ENCODE data around the gene ATP11B.

ATP11B gene

GRCh38 chr3:182792901-182793662 is at the start of gene ATP11B:
ATP11B (plus strand) TSS chr3:182793504; CDS start chr3:182793760, 256 bp downstream.
- peak; percentile 71 for DNase-seq (ENCODE audit: low spot score)

GRCh38 chr3:182746959-182747358 is 46.3 kb upstream of the ATP11B start:
- no peak for DNase-seq (ENCODE audit: low spot score)

DNA sequence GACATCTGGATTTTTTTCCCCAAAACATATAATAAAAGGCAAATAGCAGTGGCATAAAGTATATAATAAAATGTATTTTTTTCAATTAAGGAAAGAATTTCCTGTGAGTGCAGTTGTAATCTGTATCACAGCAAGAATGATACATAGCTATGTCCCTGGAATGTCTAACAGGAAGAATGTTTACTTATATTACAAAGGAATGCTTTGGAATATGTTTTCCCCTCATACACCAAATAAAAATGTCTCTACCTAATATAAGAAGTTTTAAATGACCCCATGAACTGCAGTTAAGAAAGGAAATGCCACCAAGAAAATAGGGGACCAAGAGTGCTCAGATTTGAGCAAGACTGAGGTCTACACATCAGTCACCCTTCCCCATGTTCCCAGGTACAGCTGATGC is 38.0 kb upstream of the ATP11B start:
- DNase-seq (ENCODE audit: low spot score) = no peak

DNA sequence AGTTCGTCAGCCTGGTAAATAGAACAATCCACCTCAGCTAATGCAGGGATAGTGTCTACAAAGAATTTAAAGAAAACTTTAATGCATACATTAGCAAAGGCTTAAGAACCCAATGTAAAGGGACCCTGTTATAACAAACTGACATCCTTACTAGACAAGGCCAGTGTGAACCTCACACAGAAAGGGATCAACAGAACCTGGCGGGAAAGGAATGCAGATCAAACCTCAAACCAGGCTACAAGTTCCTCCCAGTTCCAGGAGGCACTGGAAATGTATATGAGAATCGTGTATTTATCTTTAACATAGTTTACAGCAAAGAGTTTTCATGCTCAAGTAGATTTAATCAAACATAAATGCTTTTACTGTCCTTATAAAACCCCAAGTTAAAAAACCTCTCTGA is 37.6 kb upstream of the ATP11B start:
- no peak for DNase-seq (ENCODE audit: low spot score)

DNA sequence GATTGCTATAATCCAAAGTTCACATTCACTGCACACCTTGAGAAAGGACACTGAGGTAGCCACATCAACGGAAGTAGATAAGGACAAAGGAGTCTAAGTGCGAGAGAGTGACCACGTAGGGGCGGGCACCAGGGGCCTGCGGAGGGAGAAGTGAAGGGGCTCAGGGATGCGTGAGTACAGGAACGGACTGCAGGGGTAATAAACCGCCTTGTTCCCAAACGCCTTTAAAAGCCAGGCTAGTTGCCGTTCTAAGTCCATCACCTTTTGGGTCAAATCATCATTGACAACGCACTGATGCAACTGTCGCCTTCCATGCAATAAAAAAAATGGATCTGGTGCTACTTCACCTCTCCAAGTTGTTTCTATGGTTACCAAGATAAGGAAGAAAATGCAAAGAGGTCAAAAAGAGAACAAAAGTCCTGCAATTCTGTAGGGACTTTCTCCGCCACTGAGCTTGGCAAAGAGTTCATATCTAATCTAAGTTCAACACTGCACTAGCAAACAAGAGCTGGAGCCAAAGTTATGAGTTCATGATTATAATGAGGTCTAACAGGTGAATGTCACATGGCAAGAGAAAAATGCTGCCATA is 32.6 kb upstream of the ATP11B start:
- DNase-seq (ENCODE audit: low spot score) = no peak

DNA sequence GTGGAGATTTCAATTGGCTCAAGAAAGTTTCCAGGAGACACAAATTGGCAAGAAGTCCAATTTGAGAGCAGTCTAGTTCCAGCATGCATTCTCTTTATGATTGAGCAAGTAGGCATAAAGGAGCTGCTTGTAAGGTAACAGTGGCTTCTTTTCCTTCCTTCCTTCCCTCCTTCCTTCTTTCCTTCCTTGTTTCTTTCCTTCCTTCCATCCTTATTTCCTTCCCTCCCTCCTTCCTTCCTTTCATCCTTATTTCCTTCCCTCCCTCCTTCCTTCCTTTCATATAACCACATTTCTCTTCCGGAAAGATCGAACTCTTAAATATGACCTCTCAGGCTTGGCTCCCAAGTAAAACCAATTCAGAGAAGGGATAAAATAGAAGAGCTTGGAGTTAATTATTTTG is 29.4 kb upstream of the ATP11B start:
- DNase-seq (ENCODE audit: low spot score) = no peak

DNA sequence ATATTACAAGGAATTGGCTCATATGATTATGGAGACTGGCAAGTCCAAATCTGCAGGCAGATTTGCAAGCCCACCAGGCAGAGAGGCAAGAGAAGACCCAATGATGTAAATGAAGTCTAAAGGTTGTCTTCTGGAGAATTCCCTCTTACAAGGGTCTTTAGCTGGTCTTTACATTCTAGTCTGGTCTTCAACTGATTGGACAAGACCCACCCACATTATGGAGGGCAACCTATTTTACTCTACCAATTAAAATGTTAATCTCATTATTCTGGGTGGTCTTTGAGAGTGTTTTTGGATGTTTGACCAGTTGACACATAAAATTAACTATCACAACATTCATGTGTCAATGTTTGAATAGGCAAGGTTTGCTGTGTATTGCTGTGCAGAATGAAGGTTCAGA is 28.0 kb upstream of the ATP11B start:
- DNase-seq (ENCODE audit: low spot score) = no peak

- DNase-seq (ENCODE audit: low spot score) = no peak
Measured at GRCh38 chr3:182766099-182766498, 27.2 kb upstream of the ATP11B start.

- DNase-seq (ENCODE audit: low spot score) = no peak
Measured at GRCh38 chr3:182768413-182768812, 24.9 kb upstream of the ATP11B start.

DNA sequence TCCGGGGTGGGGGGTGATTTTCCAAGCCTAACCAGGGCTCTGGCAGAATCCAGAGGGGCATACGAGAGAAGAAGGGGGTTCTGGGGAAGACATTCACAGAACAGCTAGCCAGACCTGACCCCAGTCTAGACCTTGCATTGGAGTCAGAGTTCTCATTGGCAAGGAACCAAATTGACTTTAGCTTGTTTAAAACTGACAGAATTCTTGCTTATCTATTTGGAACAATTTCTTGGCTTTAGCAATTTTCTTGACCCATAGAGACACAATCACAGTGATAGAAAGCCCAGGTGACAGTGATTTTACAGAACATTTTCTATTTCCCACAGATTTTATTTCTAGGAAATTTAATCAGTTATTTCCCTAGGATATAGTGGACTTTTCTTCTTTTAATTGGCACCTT is 23.6 kb upstream of the ATP11B start:
- DNase-seq (ENCODE audit: low spot score) = no peak

GRCh38 chr3:182782149-182782548 is 11.2 kb upstream of the ATP11B start:
- DNase-seq (ENCODE audit: low spot score) = no peak

DNA sequence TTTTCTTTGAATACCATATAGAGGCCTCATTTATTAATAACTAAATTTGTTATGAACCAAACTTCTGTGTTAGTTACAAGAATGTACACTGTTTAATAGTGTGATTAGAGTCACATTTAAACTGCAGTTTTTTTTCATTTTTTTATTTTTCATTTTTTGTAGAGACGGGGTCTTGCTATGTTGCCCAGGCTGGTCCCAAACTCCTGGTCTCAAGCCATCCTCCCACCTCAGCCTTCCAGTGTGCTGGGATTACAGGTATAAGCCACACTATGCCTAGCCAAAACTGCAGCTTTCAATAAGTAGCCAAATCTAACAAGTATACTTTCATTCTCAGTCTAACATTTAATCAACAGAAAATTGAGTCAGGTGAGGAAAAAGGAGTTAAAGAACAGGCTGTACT is 10.2 kb upstream of the ATP11B start:
- no peak for DNase-seq (ENCODE audit: low spot score)

GRCh38 chr3:182784542-182784941 is 8.8 kb upstream of the ATP11B start:
- DNase-seq (ENCODE audit: low spot score) = no peak

GRCh38 chr3:182785142-182785541 is 8.2 kb upstream of the ATP11B start:
- no peak for DNase-seq (ENCODE audit: low spot score)

- no peak for DNase-seq (ENCODE audit: low spot score)
Measured at GRCh38 chr3:182785756-182786155, 7.5 kb upstream of the ATP11B start.

DNA sequence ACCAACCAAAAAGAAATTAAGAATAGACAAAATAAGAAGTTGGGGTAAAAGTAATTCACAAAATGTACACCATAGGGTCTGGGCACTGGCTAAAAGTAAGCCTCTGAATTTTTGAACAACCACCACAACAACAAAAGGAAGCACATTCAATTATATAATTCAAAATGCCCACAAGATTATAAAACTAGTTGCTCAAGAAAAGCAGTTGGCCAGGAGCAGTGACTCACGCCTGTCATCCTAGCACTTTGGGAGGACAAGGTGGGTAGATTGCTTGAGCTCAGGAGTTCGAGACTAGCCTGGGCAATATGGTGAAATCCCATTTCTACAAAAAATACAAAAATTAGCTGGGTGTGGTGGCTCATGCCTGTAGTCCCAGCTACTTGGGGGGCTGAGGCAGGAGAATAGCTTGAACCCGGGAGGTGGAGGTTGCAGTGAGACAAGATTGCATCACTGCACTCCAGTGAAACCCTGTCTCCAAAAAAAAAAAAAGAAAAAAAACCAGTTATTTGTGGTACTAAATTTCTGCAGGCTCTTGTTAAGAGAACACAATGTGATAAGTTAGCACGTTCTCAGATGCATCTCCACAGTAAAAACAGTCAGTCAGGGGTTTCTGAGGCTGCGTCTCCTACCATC is 6.6 kb upstream of the ATP11B start:
- no peak for DNase-seq (ENCODE audit: low spot score)

DNA sequence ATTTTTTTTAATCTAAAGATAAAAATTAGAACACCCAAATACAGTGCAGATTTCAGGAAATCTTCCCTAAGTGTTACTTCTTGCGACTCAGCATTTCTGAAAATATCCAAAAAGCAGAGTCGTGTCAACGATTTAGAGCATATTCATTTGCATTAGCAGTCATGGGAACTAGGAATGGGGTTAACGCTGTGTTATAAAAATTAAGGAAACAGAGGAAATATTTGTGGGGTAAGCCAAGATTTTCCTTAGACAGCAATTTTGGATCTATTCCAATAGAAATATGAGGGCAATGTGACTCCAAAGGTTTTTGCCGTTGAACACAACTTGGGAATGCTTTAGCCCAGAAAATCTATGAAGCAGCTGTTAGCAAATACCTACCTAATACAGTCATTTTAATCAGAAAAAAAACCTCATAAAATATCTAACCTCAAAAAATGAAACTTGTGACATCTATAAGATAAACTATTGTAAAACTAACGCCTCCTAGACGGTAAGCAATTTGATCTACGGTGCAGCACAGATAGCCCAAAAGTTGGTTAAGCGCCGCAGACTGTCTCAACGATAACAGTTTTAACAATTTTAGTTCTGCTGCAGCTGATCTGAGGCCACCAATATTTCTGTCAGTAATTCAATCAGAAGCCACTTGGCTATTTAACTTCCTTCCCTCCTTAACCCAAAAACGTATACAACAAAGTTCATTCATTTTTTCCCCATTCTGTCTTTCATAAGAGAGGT is 5.8 kb upstream of the ATP11B start:
- DNase-seq (ENCODE audit: low spot score) = no peak

GRCh38 chr3:182789371-182789770 is 3.9 kb upstream of the ATP11B start:
- no peak for DNase-seq (ENCODE audit: low spot score)

GRCh38 chr3:182790612-182791011 is 2.7 kb upstream of the ATP11B start:
- DNase-seq (ENCODE audit: low spot score) = no peak

DNA sequence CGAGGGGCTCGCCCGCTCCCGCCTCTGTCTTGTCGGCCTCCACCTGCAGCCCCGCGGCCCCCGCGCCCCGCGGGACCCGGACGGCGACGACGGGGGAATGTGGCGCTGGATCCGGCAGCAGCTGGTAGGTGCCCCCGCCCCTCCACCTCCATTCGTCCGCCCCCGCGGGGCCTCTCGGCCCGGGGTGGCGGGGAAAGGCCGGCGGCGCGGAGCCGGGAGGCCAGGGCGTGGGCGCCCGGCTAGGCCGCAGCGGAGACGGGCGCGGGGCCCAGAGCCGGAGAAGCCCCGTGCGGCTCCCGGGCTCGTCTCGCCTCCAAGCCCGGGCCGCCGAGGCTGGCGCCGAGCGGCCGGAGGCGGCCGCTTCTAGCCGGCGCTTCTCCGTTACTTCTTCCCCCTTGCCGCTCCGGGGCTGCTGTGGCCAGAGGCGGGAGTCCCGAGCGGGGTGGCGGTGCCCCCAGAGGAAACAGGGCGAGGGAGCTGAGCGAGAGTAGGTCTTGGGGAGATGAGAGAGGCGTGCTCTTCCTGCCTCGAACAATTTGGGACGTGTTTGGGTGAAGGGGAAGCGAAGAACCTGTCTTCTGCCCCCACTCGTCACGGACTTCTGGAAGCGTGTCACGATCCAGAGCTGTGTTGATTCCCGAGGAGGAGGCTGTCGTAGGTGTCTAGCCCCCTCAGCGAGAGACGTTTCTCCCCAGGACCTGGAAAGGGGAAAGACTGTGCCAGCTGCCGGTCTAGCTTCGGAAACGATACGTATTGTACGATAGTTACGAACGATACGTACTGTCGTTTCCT is 555 bp downstream of the ATP11B start:
- peak; percentile 45 for DNase-seq (ENCODE audit: low spot score)

GRCh38 chr3:182794455-182795388 is 1.4 kb downstream of the ATP11B start:
- DNase-seq (ENCODE audit: low spot score) = peak; percentile 26
